Muscle of leg (tissue), 11 donors: Measurements from ENCODE around the gene BLVRB. TPM values are rescaled to one million over a fixed set of nuclear protein-coding genes. Genes with fewer than 3 reads are reported as not detected.
"Not testable (repeated sequence)": the region's sequence is repeated elsewhere in the genome, so short reads cannot be mapped to it uniquely, and the experiment has no call there.

Experiments
- DNase-seq: peaks from one replicate; pipeline ENCODE4 v3.0.0; 2013
- H3K27ac ChIP-seq: one replicate; pipeline ENCODE4 v1.5.1; 2013; ENCODE audit warnings: mild to moderate bottlenecking, low read length, control low read depth
- H3K27me3 ChIP-seq: one replicate; pipeline ENCODE4 v1.6.1; 2013; ENCODE audit warnings: low read length; ENCODE audit not compliant: control insufficient read depth, insufficient read depth
- H3K36me3 ChIP-seq: one replicate; pipeline ENCODE4 v1.6.1; 2013; ENCODE audit warnings: low read length; ENCODE audit not compliant: control insufficient read depth, insufficient read depth
- H3K4me1 ChIP-seq: one replicate; pipeline ENCODE4 v1.6.1; 2013; ENCODE audit warnings: low read length; ENCODE audit not compliant: control insufficient read depth, insufficient read depth
- H3K4me3 ChIP-seq: one replicate; pipeline ENCODE4 v1.5.1; 2013; ENCODE audit warnings: low read length, control low read depth
- H3K9me3 ChIP-seq: replicated peaks from 2 replicates; pipeline ENCODE4 v1.6.1; 2013; ENCODE audit warnings: low read depth, low read length; ENCODE audit not compliant: control insufficient read depth
- WGBS: methylation state at CpG from one replicate; pipeline ENCODE4 v1.1.5; 2013; ENCODE audit warnings: missing lambda C conversion rate; ENCODE audit not compliant: insufficient coverage; 5-methylcytosine and 5-hydroxymethylcytosine counted together
- polyA plus RNA-seq, 8 donors: library from polyadenylated mRNA; unstranded; fragments of 120-200 nt; gene quantifications; one replicate each; pipeline versions ENCODE4 v1.2.1 to v1.2.3, GENCODE V29; 2013; ENCODE audit warnings: inconsistent platforms in 1 of 8, low replicate concordance in 1 of 8; ENCODE audit not compliant: insufficient read length in 8 of 8, insufficient read depth in 1 of 8
- total RNA-seq: library from RNA; stranded (reverse); fragments of 120-200 nt; gene quantifications from one replicate; pipeline ENCODE4 v1.2.4, GENCODE V29; 2013

The BLVRB gene
- total and polyA plus RNA-seq, 9 donors, result 41.4 to 57.9 (median 43.2) TPM

- Histone ChIP-seq H3K27ac (no peak overlapping the region), H3K27me3 (peaks cover 29% of the 10 kb centered on the region), H3K36me3 (no peaks in the 10 kb centered on the region), H3K4me3 (no peak overlapping the region), H3K9me3 (no peaks in the 10 kb centered on the region), H3K4me1 (no peaks in the 10 kb centered on the region)
- DNase-seq, result no peak
- 45% methylated on average over 2 of the region's 2 CpGs for WGBS
Observed at GRCh38 chr19:40507892-40508291, 42.3 kb upstream of the BLVRB start.

- no peak overlapping the region for H3K4me3 ChIP-seq
- peaks cover 16% of the 10 kb centered on the region for H3K27me3 ChIP-seq
- no peaks in the 10 kb centered on the region for H3K9me3 ChIP-seq
- no peaks in the 10 kb centered on the region for H3K36me3 ChIP-seq
- 56% methylated on average over 9 of the region's 9 CpGs for WGBS
- H3K4me1 ChIP-seq, result no peaks in the 10 kb centered on the region
- H3K27ac ChIP-seq, result no peak overlapping the region
- DNase-seq, result no peak
Observed at GRCh38 chr19:40506099-40506498, 40.6 kb upstream of the BLVRB start.

- DNase-seq, result no peak
Observed at GRCh38 chr19:40503320-40503695, 37.8 kb upstream of the BLVRB start.

DNA sequence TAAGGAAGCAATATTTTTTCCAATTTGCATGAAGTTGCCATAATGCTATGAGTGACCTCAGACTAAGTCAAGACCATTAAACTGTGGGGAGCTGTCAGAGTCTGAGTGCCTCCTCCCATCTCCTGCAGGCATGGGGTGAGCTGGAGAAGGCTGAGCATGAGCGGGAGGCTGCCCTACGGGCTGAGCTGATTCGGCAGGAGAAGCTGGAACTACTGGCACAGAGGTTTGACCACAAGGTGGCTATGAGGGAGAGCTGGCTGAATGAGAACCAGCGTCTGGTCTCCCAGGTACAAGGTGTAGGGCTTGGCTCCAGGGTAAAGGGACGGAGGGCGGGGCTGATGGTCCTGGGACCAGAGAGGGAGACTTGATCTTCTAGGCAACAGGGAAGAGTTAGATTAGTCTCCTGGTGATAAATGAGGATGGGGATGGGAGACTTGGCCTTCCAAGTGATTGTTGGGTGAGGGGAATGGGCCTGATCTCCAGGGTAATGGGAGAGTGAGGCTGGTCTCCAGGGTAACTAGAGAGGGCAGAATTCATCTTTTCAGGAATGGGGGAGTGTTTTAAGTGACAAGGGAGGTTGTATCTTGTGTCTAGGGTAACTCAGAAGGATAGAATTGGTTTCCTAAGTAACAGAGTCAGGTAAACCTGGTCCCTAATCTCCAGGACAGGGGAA, 37.2 kb upstream of the BLVRB start:
- 31% methylated on average over 6 of the region's 6 CpGs for WGBS
- Histone ChIP-seq H3K27me3 (peaks cover 2% of the 10 kb centered on the region), H3K9me3 (no peaks in the 10 kb centered on the region), H3K27ac (no peak overlapping the region), H3K4me3 (no peak overlapping the region), H3K36me3 (no peaks in the 10 kb centered on the region), H3K4me1 (no peaks in the 10 kb centered on the region)
- DNase-seq, result no peak

More at GRCh38 chr19:40503320-40503695, 37.8 kb upstream of the BLVRB start:
- Histone ChIP-seq H3K9me3 (no peaks in the 10 kb centered on the region), H3K4me3 (no peak overlapping the region), H3K36me3 (no peaks in the 10 kb centered on the region), H3K27ac (no peak overlapping the region), H3K4me1 (no peaks in the 10 kb centered on the region), H3K27me3 (peaks cover 2% of the 10 kb centered on the region)
- WGBS, result 0% methylated on average over 1 of the region's 1 CpG

GRCh38 chr19:40502081-40502480, 36.5 kb upstream of the BLVRB start:
- Histone ChIP-seq H3K27me3 (peaks cover 2% of the 10 kb centered on the region), H3K36me3 (no peaks in the 10 kb centered on the region), H3K9me3 (no peaks in the 10 kb centered on the region), H3K4me1 (no peaks in the 10 kb centered on the region), H3K27ac (no peak overlapping the region), H3K4me3 (no peak overlapping the region)
- no peak for DNase-seq
- 61% methylated on average over 8 of the region's 13 CpGs for WGBS

- no peak for DNase-seq
- H3K4me1 ChIP-seq, result no peaks in the 10 kb centered on the region
- H3K27ac ChIP-seq, result no peak overlapping the region
- no peaks in the 10 kb centered on the region for H3K36me3 ChIP-seq
- WGBS, result no CpG with 5 or more reads among the region's 4 CpGs
- no peaks in the 10 kb centered on the region for H3K9me3 ChIP-seq
- H3K4me3 ChIP-seq, result no peak overlapping the region
- peaks cover 2% of the 10 kb centered on the region for H3K27me3 ChIP-seq
Observed at GRCh38 chr19:40501599-40501998, 36.1 kb upstream of the BLVRB start.

DNA sequence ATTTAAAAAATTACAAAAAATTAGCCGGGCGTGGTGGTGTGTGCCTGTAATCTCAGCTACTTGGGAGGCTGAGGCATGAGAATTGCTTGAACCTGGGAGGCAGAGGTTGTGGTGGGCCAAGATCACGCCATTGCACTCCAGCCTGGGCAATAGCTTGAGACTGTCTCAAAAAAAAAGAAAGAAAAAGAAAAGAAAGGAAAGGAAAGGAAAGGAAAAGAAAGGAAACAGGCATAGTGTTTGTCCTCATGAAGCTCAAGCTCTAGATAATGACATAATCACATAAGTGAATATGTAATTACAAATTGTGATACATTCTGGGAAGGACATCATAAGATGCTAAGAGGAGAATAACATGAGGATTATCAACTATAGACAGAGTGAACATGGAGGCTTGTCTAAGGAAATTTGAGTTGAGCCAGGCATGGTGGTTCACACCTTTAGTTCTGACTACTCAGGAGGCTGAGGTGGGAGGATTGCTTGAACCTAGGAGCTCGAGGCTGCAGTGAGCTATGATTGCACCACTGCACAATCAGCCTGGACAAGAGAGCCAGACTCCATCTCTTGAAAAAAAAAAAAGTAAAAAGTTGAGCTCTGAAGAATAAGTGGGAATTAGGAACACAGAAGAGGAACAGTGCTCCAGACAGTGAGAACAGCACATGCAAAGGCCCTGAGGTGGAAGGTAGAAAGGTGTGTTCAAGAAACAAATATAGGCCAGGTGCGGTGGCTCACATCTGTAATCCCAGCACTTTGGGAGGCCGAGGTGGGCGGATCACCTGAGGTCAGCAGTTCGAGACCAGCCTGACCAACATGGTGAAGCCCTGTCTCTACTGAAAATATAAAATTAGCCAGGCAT, 35.4 kb upstream of the BLVRB start:
- H3K9me3 ChIP-seq, H3K4me1 ChIP-seq, H3K27me3 ChIP-seq, H3K27ac ChIP-seq, DNase-seq, H3K4me3 ChIP-seq, H3K36me3 ChIP-seq: not testable (repeated sequence)
- WGBS, result 68% methylated on average over 3 of the region's 8 CpGs

- H3K4me1 ChIP-seq, result no peaks in the 10 kb centered on the region
- H3K27ac ChIP-seq, result no peak overlapping the region
- WGBS, result 71% methylated on average over 2 of the region's 5 CpGs
- no peak for DNase-seq
- H3K9me3 ChIP-seq, result no peaks in the 10 kb centered on the region
- peaks cover 2% of the 10 kb centered on the region for H3K27me3 ChIP-seq
- no peak overlapping the region for H3K4me3 ChIP-seq
- no peaks in the 10 kb centered on the region for H3K36me3 ChIP-seq
Observed at GRCh38 chr19:40499320-40499719, 33.8 kb upstream of the BLVRB start.

- Histone ChIP-seq H3K4me1 (no peaks in the 10 kb centered on the region), H3K36me3 (no peaks in the 10 kb centered on the region), H3K27ac (no peak overlapping the region), H3K9me3 (no peaks in the 10 kb centered on the region), H3K4me3 (no peak overlapping the region), H3K27me3 (peaks cover 4% of the 10 kb centered on the region)
- 89% methylated on average over 12 of the region's 12 CpGs for WGBS
- no peak for DNase-seq
Observed at GRCh38 chr19:40497214-40497613, 31.7 kb upstream of the BLVRB start.

- Histone ChIP-seq H3K36me3 (no peaks in the 10 kb centered on the region), H3K27ac (no peak overlapping the region), H3K27me3 (peaks cover 15% of the 10 kb centered on the region), H3K9me3 (no peaks in the 10 kb centered on the region), H3K4me1 (no peaks in the 10 kb centered on the region), H3K4me3 (no peak overlapping the region)
- 54% methylated on average over 1 of the region's 1 CpG for WGBS
- DNase-seq, result no peak
Observed at GRCh38 chr19:40494191-40494838, 28.8 kb upstream of the BLVRB start.
